Ovary (tissue), 9 donors: ENCODE measurements around the gene HOXA13. TPM values are rescaled to one million over a fixed set of nuclear protein-coding genes. Genes with fewer than 3 reads are reported as not detected.

ENCODE experiments used
- DNase-seq, 5 donors: peaks; one replicate each; pipeline ENCODE4 v3.0.0-alpha.2; 2019 to 2020
- H3K27ac ChIP-seq, 2 donors: fragments of 200-600 bp; one replicate each; pipeline versions ENCODE4 v1.5.1 to v1.8.0; 2019 to 2022
- H3K27me3 ChIP-seq: fragments of 200-600 bp; one replicate; pipeline ENCODE4 v1.8.0; 2022
- H3K36me3 ChIP-seq: fragments of 200-600 bp; sonication (generic); one replicate; pipeline ENCODE4 v1.5.1; 2019
- H3K4me1 ChIP-seq: one replicate; pipeline ENCODE4 v1.8.1; 2013; ENCODE audit warnings: mild to moderate bottlenecking, moderate library complexity; ENCODE audit not compliant: insufficient read depth
- H3K4me3 ChIP-seq: fragments of 200-600 bp; sonication (generic); one replicate; pipeline ENCODE4 v1.5.1; 2017
- H3K9me3 ChIP-seq, 2 donors: fragments of 200-600 bp in 1 of 2; sonication (generic) in 1 of 2; one replicate each; pipeline versions ENCODE4 v1.5.1 to v1.8.1; 2013 to 2019; ENCODE audit warnings: mild to moderate bottlenecking in 1 of 2, moderate library complexity in 1 of 2
- EP300 ChIP-seq: sonication (generic); formaldehyde crosslinking; IDR thresholded peaks from one replicate; pipeline ENCODE4 v1.6.1; 2017; ENCODE audit warnings: antibody characterized with exemption
- POLR2A ChIP-seq: fragments of 450-650 bp; IDR thresholded peaks from one replicate; pipeline ENCODE4 v1.6.1; 2017; ENCODE audit warnings: antibody characterized with exemption, mild to moderate bottlenecking, moderate library complexity
- WGBS, 3 donors: extraction: QIAGEN DNeasy Blood & Tissue Kit in 1 of 3; methylation state at CpG; one replicate each; pipeline versions ENCODE4 v1.1.5 to v1.1.7; 2013 to 2017; 5-methylcytosine and 5-hydroxymethylcytosine counted together
- intact Hi-C, 4 donors: fragments of 100-400 bp; cut with DNase I; formaldehyde crosslinking; loops; one replicate each; pipeline versions ENCODE4 v1.11.0 to v1.15.1; 2022 to 2023
- polyA plus RNA-seq, 2 donors: library from polyadenylated mRNA; stranded (reverse); fragments of 200-250 nt in 1 of 2; fragments of 350-450 nt in 1 of 2; fragmentation: Illumina TruSeq in 1 of 2; extraction: RNeasy Lipid Tissue Mini Kit (QIAGEN cat#74804) in 1 of 2; gene quantifications; one replicate each; pipeline ENCODE4 v1.2.3, GENCODE V29; 2013 to 2014
- total RNA-seq, 7 donors: library from RNA; depleted of rRNA in 2 of 7; stranded (reverse); fragments of >200 nt in 2 of 7; fragmentation: NEBNext Ultra II Directional in 3 of 7; extraction: Animal tissue kit (Norgen Biotek cat#: 25700) in 3 of 7; gene quantifications; one replicate each; pipeline versions ENCODE4 v1.1.0 to v1.2.4, GENCODE V29; 2016 to 2023
- TF ChIP-seq, protein P1 (sequence below), 3 donors: fragments of 450-650 bp in 2 of 3; fragments of 200-600 bp in 1 of 3; IDR thresholded peaks; one replicate each; pipeline versions ENCODE4 v1.5.1 to v1.8.0; 2016 to 2022; ENCODE audit warnings: antibody characterized with exemption in 3 of 3, mild to moderate bottlenecking in 1 of 3
- donor health status: DM: no; HTN: no; CAD: no; lungs with moderate emphysema.
- donor health status: DM: no; HTN: no; CAD: no.
- donor health status: Bipolar disorder and iron deficiency.
- donor health status: DM: yes; HTN: yes; CAD: no.
- donor health status: DM: no; HTN: no; CAD: no.
- donor health status: DM: yes; HTN: yes; CAD: no.

HOXA13 gene
- total and polyA plus RNA-seq, 9 donors: 0.07 TPM; not detected in 8

GRCh38 chr7:27154901-27155815 lies 44.7 kb downstream of the HOXA13 start:
- TF ChIP-seq, protein P1, sequence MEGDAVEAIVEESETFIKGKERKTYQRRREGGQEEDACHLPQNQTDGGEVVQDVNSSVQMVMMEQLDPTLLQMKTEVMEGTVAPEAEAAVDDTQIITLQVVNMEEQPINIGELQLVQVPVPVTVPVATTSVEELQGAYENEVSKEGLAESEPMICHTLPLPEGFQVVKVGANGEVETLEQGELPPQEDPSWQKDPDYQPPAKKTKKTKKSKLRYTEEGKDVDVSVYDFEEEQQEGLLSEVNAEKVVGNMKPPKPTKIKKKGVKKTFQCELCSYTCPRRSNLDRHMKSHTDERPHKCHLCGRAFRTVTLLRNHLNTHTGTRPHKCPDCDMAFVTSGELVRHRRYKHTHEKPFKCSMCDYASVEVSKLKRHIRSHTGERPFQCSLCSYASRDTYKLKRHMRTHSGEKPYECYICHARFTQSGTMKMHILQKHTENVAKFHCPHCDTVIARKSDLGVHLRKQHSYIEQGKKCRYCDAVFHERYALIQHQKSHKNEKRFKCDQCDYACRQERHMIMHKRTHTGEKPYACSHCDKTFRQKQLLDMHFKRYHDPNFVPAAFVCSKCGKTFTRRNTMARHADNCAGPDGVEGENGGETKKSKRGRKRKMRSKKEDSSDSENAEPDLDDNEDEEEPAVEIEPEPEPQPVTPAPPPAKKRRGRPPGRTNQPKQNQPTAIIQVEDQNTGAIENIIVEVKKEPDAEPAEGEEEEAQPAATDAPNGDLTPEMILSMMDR (IDR thresholded peaks at IDR 0.05): no peak
- TF ChIP-seq POLR2A: no peak
- no peak for TF ChIP-seq EP300
- peak in 3 of 5 donors; percentile 3 to 30 (median 26) for DNase-seq
- Histone ChIP-seq H3K4me1 (peaks cover 6% of the 10 kb centered on the region), H3K4me3 (peak overlapping the region; percentile 61), H3K9me3 (peaks cover 0 to 3% of the 10 kb centered on the region in 2 donors), H3K36me3 (no peaks in the 10 kb centered on the region), H3K27me3 (peaks cover 3% of the 10 kb centered on the region), H3K27ac (no peak overlapping the region)
- 18 to 38% (median 21%) methylated on average over 48 of the region's 48 CpGs for WGBS, 3 donors
- intact Hi-C loops: loop anchor here in 2 of 4 donors (5.0 to 10.0 kb wide), 3 partner anchors 788 to 1260 kb away; partner anchors contain the start of genes CBX3 (in 1 of the 2) and HNRNPA2B1 (in 1 of the 2)

- Histone ChIP-seq H3K27ac (no peak overlapping the region), H3K36me3 (no peaks in the 10 kb centered on the region), H3K4me3 (peak overlapping the region; percentile 61), H3K4me1 (peaks cover 6% of the 10 kb centered on the region), H3K27me3 (peaks cover 3% of the 10 kb centered on the region), H3K9me3 (peaks cover 0 to 3% of the 10 kb centered on the region in 2 donors)
- TF ChIP-seq, protein P1 (IDR thresholded peaks at IDR 0.05): no peak
- TF ChIP-seq EP300: no peak
- no peak for TF ChIP-seq POLR2A
- DNase-seq: peak in 3 of 5 donors; percentile 6 to 22 (median 15)
- intact Hi-C loops: loop anchor here in 1 of 4 donors (10.0 kb wide), 2 partner anchors 950 to 1260 kb away; partner anchors contain the start of genes CBX3 and HNRNPA2B1
- WGBS, 3 donors: 72 to 81% (median 73%) methylated on average over 10 of the region's 10 CpGs
These were observed 45.5 kb downstream of the HOXA13 start for GRCh38 chr7:27154369-27154768.

- H3K4me3 ChIP-seq: no peak overlapping the region
- 91 to 97% (median 94%) methylated on average over 3 of the region's 3 CpGs for WGBS, 3 donors
- H3K9me3 ChIP-seq: peaks cover 0 to 3% of the 10 kb centered on the region in 2 donors
- TF ChIP-seq, protein P1 (IDR thresholded peaks at IDR 0.05): no peak
- no peak for TF ChIP-seq EP300
- no peak for TF ChIP-seq POLR2A
- no peaks in the 10 kb centered on the region for H3K36me3 ChIP-seq
- DNase-seq: no peak
- H3K27me3 ChIP-seq: peaks cover 3% of the 10 kb centered on the region
- intact Hi-C loops: loop anchor here in 1 of 4 donors (10.0 kb wide), 2 partner anchors 949 to 1259 kb away; partner anchors contain the start of genes CBX3 and HNRNPA2B1
- peaks cover 6% of the 10 kb centered on the region for H3K4me1 ChIP-seq
- no peak overlapping the region for H3K27ac ChIP-seq
These were observed 46.4 kb downstream of the HOXA13 start for GRCh38 chr7:27153526-27153925.

GRCh38 chr7:27152816-27153442 lies 47.0 kb downstream of the HOXA13 start:
- Histone ChIP-seq H3K9me3 (peaks cover 0 to 3% of the 10 kb centered on the region in 2 donors), H3K4me3 (peak overlapping the region; percentile 74), H3K4me1 (peaks cover 6% of the 10 kb centered on the region), H3K27ac (no peak overlapping the region), H3K36me3 (no peaks in the 10 kb centered on the region), H3K27me3 (peaks cover 3% of the 10 kb centered on the region)
- peak in 2 of 5 donors; percentile 7 to 25 for DNase-seq
- TF ChIP-seq, protein P1 (IDR thresholded peaks at IDR 0.05): no peak
- TF ChIP-seq POLR2A (no peak), EP300 (no peak)
- 34 to 53% (median 38%) methylated on average over 20 to 22 of the region's 22 CpGs for WGBS, 3 donors
- intact Hi-C loops: loop anchor here in 1 of 4 donors (10.0 kb wide), 2 partner anchors 948 to 1258 kb away; partner anchors contain the start of genes CBX3 and HNRNPA2B1
